Calu3 (cell line): ENCODE measurements around the gene CPT1A. TPM values are rescaled to one million over a fixed set of nuclear protein-coding genes. Genes with fewer than 3 reads are reported as not detected.

Source experiments
- BruUV-seq: library from RNA; stranded (reverse); fragments of 400-500 nt; replicated peaks from 2 replicates; lab custom pipeline; 2021; lab: Mats Ljungman, UMichigan
- CTCF ChIA-PET: fragments of 300-600 bp; sonication (Branson Sonifier 250); formaldehyde crosslinking; loops from one replicate; lab custom pipeline; 2022; ENCODE audit warnings: antibody characterized with exemption; lab: Charles Lee
- DNase-seq: peaks from one replicate; pipeline ENCODE4 v3.0.0; 2022
- H3K27ac Mint-ChIP-seq: one replicate; pipeline ENCODE4 v1.8.0; 2022; ENCODE audit warnings: mixed read lengths; ENCODE audit not compliant: unreplicated experiment
- H3K27me3 Mint-ChIP-seq: one replicate; pipeline ENCODE4 v1.8.0; 2022; ENCODE audit warnings: mixed read lengths; ENCODE audit not compliant: unreplicated experiment
- H3K36me3 Mint-ChIP-seq: one replicate; pipeline ENCODE4 v1.8.0; 2022; ENCODE audit warnings: mild to moderate bottlenecking, moderate library complexity, mixed read lengths; ENCODE audit not compliant: insufficient read depth, unreplicated experiment
- H3K4me1 Mint-ChIP-seq: one replicate; pipeline ENCODE4 v1.8.0; 2022; ENCODE audit warnings: mild to moderate bottlenecking, low read depth, mixed read lengths; ENCODE audit not compliant: unreplicated experiment
- H3K4me3 Mint-ChIP-seq: one replicate; pipeline ENCODE4 v1.8.0; 2022; ENCODE audit warnings: mild to moderate bottlenecking, low read depth, moderate library complexity, mixed read lengths; ENCODE audit not compliant: unreplicated experiment
- H3K9me3 Mint-ChIP-seq: one replicate; pipeline ENCODE4 v1.8.0; 2022; ENCODE audit warnings: low read depth, mixed read lengths; ENCODE audit not compliant: unreplicated experiment
- intact Hi-C: fragments of 100-400 bp; cut with micrococcal nuclease; formaldehyde crosslinking; loops from one replicate; pipeline ENCODE4 v1.10.0; 2022; ENCODE audit not compliant: unreplicated experiment
- total RNA-seq: library from RNA; stranded (reverse); gene quantifications from 2 replicates; pipeline ENCODE4 v1.2.3, GENCODE V29; 2022
- TF ChIP-seq, protein P1 (sequence below): fragments of 200-600 bp; IDR thresholded peaks from one replicate; pipeline ENCODE4 v1.8.0; 2022; ENCODE audit warnings: antibody characterized with exemption; ENCODE audit not compliant: unreplicated experiment

The CPT1A gene
- total RNA-seq, 1 experiment from 2014 or later, result 45.9 TPM

DNA sequence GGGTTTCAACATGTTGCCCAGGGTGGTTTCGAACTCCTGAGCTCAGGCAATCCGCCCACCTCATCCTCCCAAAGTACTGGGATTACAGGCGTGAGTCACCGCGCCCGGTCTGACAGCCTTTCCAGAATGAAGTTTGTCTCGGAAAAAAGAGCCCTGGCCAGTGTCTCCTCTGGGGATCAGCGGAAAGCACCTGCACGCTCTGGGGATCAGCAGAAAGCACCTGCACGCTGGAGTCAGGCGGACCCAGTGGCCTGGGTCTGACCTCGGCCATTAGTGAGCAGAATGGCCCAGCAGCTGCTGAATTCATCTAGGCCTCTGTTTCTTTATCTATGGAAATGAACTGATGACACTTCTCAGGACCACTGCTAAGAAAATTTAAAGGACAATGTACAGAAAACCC is 79.9 kb downstream of the CPT1A start:
- no TSS peak for BruUV-seq

DNA sequence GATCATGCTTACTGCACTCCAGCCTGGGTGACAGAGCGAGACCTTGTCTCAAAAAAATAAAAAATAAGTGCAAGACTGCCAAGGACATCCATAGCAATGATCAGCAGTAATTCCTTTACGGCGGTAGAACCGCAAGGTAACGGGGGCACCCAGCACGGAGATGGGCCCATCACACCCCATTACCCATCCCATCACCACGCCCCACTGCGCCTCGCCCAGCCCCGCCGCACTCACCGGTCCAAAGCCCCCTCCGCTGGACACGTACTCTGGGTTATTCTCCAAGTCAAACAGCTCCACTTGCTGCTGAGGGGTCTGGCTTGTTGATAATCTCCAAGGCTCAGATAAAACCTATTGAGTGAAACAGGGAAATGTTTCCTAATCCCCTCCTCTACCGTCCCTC is 81.7 kb downstream of the CPT1A start:
- peaks cover 17% of the 10 kb centered on the region for H3K36me3 Mint-ChIP-seq
- intact Hi-C loops, result no loop called here
- TF ChIP-seq, protein P1, sequence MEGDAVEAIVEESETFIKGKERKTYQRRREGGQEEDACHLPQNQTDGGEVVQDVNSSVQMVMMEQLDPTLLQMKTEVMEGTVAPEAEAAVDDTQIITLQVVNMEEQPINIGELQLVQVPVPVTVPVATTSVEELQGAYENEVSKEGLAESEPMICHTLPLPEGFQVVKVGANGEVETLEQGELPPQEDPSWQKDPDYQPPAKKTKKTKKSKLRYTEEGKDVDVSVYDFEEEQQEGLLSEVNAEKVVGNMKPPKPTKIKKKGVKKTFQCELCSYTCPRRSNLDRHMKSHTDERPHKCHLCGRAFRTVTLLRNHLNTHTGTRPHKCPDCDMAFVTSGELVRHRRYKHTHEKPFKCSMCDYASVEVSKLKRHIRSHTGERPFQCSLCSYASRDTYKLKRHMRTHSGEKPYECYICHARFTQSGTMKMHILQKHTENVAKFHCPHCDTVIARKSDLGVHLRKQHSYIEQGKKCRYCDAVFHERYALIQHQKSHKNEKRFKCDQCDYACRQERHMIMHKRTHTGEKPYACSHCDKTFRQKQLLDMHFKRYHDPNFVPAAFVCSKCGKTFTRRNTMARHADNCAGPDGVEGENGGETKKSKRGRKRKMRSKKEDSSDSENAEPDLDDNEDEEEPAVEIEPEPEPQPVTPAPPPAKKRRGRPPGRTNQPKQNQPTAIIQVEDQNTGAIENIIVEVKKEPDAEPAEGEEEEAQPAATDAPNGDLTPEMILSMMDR, result no peak
- no peak overlapping the region for H3K4me3 Mint-ChIP-seq
- no TSS peak for BruUV-seq
- H3K4me1 Mint-ChIP-seq, result no peaks in the 10 kb centered on the region
- DNase-seq, result no peak
- CTCF ChIA-PET, result no interaction called here
- H3K27me3 Mint-ChIP-seq, result no peaks in the 10 kb centered on the region
- no peaks in the 10 kb centered on the region for H3K9me3 Mint-ChIP-seq
- H3K27ac Mint-ChIP-seq, result no peak overlapping the region

More for the DNA sequence above, 79.9 kb downstream of the CPT1A start:
- TF ChIP-seq, protein P1, result no peak
- peaks cover 17% of the 10 kb centered on the region for H3K36me3 Mint-ChIP-seq
- CTCF ChIA-PET, result no interaction called here
- no peaks in the 10 kb centered on the region for H3K27me3 Mint-ChIP-seq
- no peak for DNase-seq
- intact Hi-C loops, result no loop called here
- H3K9me3 Mint-ChIP-seq, result no peaks in the 10 kb centered on the region
- H3K27ac Mint-ChIP-seq, result no peak overlapping the region
- H3K4me1 Mint-ChIP-seq, result no peaks in the 10 kb centered on the region
- no peak overlapping the region for H3K4me3 Mint-ChIP-seq

DNA sequence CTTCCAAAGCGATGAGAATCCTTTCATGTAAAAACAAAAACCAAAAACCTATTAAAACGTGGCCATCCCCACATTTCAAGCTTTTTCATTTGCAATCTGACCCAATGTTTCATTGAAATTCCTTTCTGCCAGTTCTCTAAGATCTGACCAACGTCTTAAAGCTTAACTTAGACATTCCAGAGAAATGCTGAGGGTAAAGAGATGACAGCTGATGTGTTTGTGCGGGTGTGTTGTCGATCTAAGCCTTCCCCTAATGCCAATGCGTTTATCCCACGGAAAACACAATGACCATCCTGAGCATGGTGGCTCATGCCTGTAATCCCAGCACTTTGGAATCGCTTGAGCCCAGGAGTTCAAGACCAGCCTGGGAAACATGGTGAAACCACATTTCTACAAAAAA is 84.0 kb downstream of the CPT1A start:
- no TSS peak for BruUV-seq
- CTCF ChIA-PET, result interaction anchor here (0.6 kb wide), 1 partner anchor 160 kb away, joined by 3 read pairs; no protein-coding TSS in a partner anchor

DNA sequence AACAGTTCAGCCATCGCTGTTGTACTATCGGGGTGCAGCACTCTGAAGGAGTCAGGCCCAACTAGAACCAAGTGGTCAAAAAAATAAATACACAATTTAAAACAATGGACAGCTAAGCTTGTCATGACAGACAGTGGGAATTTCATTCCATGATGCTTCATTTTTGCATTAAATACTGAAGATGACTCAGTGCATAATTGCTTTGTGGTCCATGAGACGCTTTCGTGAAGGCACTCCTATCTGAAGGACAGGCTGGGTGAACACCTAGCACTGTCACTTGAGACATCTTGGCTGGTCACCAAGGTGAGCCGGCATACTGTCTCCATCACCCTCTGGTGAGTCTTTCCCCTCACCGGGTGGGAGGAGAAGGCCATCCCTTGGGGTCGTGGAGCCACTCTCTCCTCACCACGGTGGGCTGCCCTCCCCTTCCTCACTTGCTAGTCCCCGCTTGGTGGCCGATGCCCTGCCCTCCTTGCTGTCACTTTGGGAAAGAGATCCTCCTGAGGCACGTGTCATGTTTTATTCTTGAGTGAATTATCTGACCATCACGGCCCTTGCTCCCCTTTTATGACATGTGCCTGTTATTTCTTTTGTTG is 85.4 kb downstream of the CPT1A start:
- DNase-seq, result no peak
- Mint-ChIP-seq H3K4me1 (no peaks in the 10 kb centered on the region), H3K4me3 (no peak overlapping the region), H3K27me3 (no peaks in the 10 kb centered on the region), H3K36me3 (peaks cover 17% of the 10 kb centered on the region), H3K27ac (no peak overlapping the region), H3K9me3 (no peaks in the 10 kb centered on the region)
- TF ChIP-seq, protein P1, result no peak
- CTCF ChIA-PET, result interaction anchor here (0.7 kb wide), 1 partner anchor 1417 kb away, joined by 6 read pairs; no protein-coding TSS in a partner anchor
- intact Hi-C loops, result no loop called here
- BruUV-seq, result TSS peak; percentile 44

More for the DNA sequence above, 84.0 kb downstream of the CPT1A start:
- no peaks in the 10 kb centered on the region for H3K9me3 Mint-ChIP-seq
- H3K4me1 Mint-ChIP-seq, result no peaks in the 10 kb centered on the region
- H3K27ac Mint-ChIP-seq, result no peak overlapping the region
- peaks cover 16% of the 10 kb centered on the region for H3K36me3 Mint-ChIP-seq
- TF ChIP-seq, protein P1, result no peak
- intact Hi-C loops, result no loop called here
- no peak overlapping the region for H3K4me3 Mint-ChIP-seq
- H3K27me3 Mint-ChIP-seq, result no peaks in the 10 kb centered on the region
- DNase-seq, result no peak
